Endothelial cell of umbilical vein (primary cell): ENCODE data around the gene PIGW. TPM values are rescaled to one million over a fixed set of nuclear protein-coding genes. Genes with fewer than 3 reads are reported as not detected.

ENCODE experiments used
- BruUV-seq: library from RNA; stranded (reverse); fragments of 400-500 nt; replicated peaks from 2 replicates; lab custom pipeline; 2021; lab: Mats Ljungman, UMichigan
- CTCF ChIA-PET: fragments of 300-600, 350-600 bp; sonication (Branson Sonifier 250); formaldehyde crosslinking; loops from one replicate; lab custom pipeline; 2021; ENCODE audit warnings: antibody characterized with exemption, inconsistent platforms; lab: Charles Lee
- POLR2A ChIA-PET: fragments of 300-600, 350-600 bp; sonication (Branson Sonifier 250); formaldehyde crosslinking; loops from one replicate; lab custom pipeline; 2021; ENCODE audit warnings: antibody characterized with exemption, inconsistent platforms; lab: Charles Lee
- DNase-seq: peaks from one replicate; pipeline ENCODE4 v3.0.0-alpha.2; 2011; ENCODE audit warnings: low read depth, low spot score
- FAIRE-seq: peaks from 2 replicates; lab custom pipeline; 2011; peaks lifted over from hg19 to GRCh38; lab: Jason Lieb, UNC
- H2AFZ ChIP-seq: 2 replicates; pipeline ENCODE4 v1.6.0; 2012; ENCODE audit warnings: low read depth, low read length, control low read depth, inconsistent platforms
- H3K27ac ChIP-seq: 2 replicates; pipeline ENCODE4 v1.5.1; 2011; ENCODE audit warnings: low read depth, mild to moderate bottlenecking, control low read depth, low read length, moderate library complexity; ENCODE audit not compliant: insufficient read depth
- H3K27me3 ChIP-seq, 2 experiments: 2 replicates each; pipeline versions ENCODE4 v1.6.0 to v1.6.1; 2011; ENCODE audit warnings: low read length in 2 of 2, mixed read lengths in 1 of 2; ENCODE audit not compliant: control insufficient read depth in 2 of 2, insufficient read depth in 2 of 2
- H3K36me3 ChIP-seq, 2 experiments: 2 replicates in 1 of 2; 3 replicates in 1 of 2; pipeline ENCODE4 v1.5.1; 2011; ENCODE audit warnings: low read length in 2 of 2, mild to moderate bottlenecking in 1 of 2, moderate library complexity in 1 of 2; ENCODE audit not compliant: control insufficient read depth in 2 of 2, insufficient read depth in 2 of 2; ENCODE audit errors: extremely low read depth in 1 of 2
- H3K4me1 ChIP-seq: 3 replicates; pipeline ENCODE4 v1.5.1; 2011; ENCODE audit warnings: mild to moderate bottlenecking, low read length; ENCODE audit not compliant: control insufficient read depth, insufficient read depth; ENCODE audit errors: extremely low read depth
- H3K4me2 ChIP-seq: 2 replicates; pipeline ENCODE4 v1.6.1; 2011; ENCODE audit warnings: low read length, control low read depth, mixed read lengths; ENCODE audit not compliant: insufficient read depth
- H3K4me3 ChIP-seq, 3 experiments: fragments of 200-600 bp in 1 of 3; sonication (generic), shearing (Covaris generic) in 1 of 3; replicated peaks in 1 of 3; 2 replicates each; pipeline ENCODE4 v1.5.1; 2011 to 2016; ENCODE audit warnings: control low read depth in 3 of 3, low read length in 3 of 3, mild to moderate bottlenecking in 2 of 3, inconsistent platforms in 1 of 3, low read depth in 1 of 3, moderate library complexity in 1 of 3; ENCODE audit not compliant: insufficient read depth in 1 of 3
- H3K79me2 ChIP-seq: 2 replicates; pipeline ENCODE4 v1.6.0; 2012; ENCODE audit warnings: low read length, inconsistent platforms; ENCODE audit not compliant: control insufficient read depth, insufficient read depth
- H3K9ac ChIP-seq: replicated peaks from 2 replicates; pipeline ENCODE3; 2011; ENCODE audit warnings: low read length, control low read depth; ENCODE audit not compliant: insufficient read depth; ENCODE audit errors: extremely low read depth
- H3K9me1 ChIP-seq: replicated peaks from 3 replicates; pipeline ENCODE4 v1.6.0; 2011; ENCODE audit warnings: mild to moderate bottlenecking, low read length; ENCODE audit not compliant: control insufficient read depth, insufficient read depth; ENCODE audit errors: extremely low read depth
- H3K9me3 ChIP-seq: replicated peaks from 2 replicates; pipeline ENCODE4 v1.5.1; 2012; ENCODE audit warnings: low read length, inconsistent platforms; ENCODE audit not compliant: control insufficient read depth, insufficient read depth
- H4K20me1 ChIP-seq: replicated peaks from 2 replicates; pipeline ENCODE3; 2011; ENCODE audit warnings: mild to moderate bottlenecking, low read length; ENCODE audit not compliant: control insufficient read depth, insufficient read depth; ENCODE audit errors: extremely low read depth
- CTCF ChIP-seq, 2 donors: IDR thresholded peaks; 1 replicate in 1 of 2; 2 replicates in 1 of 2; pipeline ENCODE4 v1.5.1; 2011; ENCODE audit warnings: low read length in 2 of 2, mild to moderate bottlenecking in 2 of 2, moderate library complexity in 2 of 2, control low read depth in 1 of 2, inconsistent platforms in 1 of 2, low read depth in 1 of 2; ENCODE audit not compliant: insufficient read depth in 1 of 2; ENCODE audit errors: extremely low read depth in 1 of 2
- EZH2 ChIP-seq: IDR thresholded peaks from 2 replicates; pipeline ENCODE4 v1.6.1; 2012; ENCODE audit warnings: borderline replicate concordance, low read depth, mild to moderate bottlenecking, moderate library complexity, low read length, inconsistent platforms; ENCODE audit not compliant: severe bottlenecking
- FOS ChIP-seq: IDR thresholded peaks from 2 replicates; pipeline ENCODE4 v1.6.1; 2011; ENCODE audit warnings: mild to moderate bottlenecking, low read length, moderate library complexity, borderline replicate concordance; ENCODE audit not compliant: insufficient read depth
- GATA2 ChIP-seq: IDR thresholded peaks from 2 replicates; pipeline ENCODE4 v1.7.0; 2011; ENCODE audit warnings: low read depth, mild to moderate bottlenecking, moderate library complexity, mixed read lengths, low read length; ENCODE audit not compliant: insufficient read length, insufficient read depth
- JUN ChIP-seq: IDR thresholded peaks from 2 replicates; pipeline ENCODE4 v1.6.1; 2011; ENCODE audit warnings: borderline replicate concordance, low read depth; ENCODE audit not compliant: insufficient read length, insufficient read depth
- MAX ChIP-seq: IDR thresholded peaks from 2 replicates; pipeline ENCODE4 v1.6.1; 2011; ENCODE audit not compliant: insufficient read depth, insufficient read length
- MYC ChIP-seq: IDR thresholded peaks from one replicate; pipeline ENCODE4 v1.6.1; 2011; ENCODE audit warnings: mild to moderate bottlenecking, low read depth, low read length
- POLR2A ChIP-seq: IDR thresholded peaks from 2 replicates; pipeline ENCODE4 v1.6.1; 2012; ENCODE audit warnings: low read depth, mild to moderate bottlenecking, control low read depth, low read length
- POLR2AphosphoS5 ChIP-seq: IDR thresholded peaks from 2 replicates; pipeline ENCODE4 v1.6.1; 2012; ENCODE audit warnings: low read depth, mild to moderate bottlenecking, control low read depth, low read length, moderate library complexity; ENCODE audit not compliant: insufficient read depth
- dilution Hi-C: fragments of 300-500 bp; cut with MboI; formaldehyde crosslinking; loops from one replicate; pipeline ENCODE4 v1.15.0; 2019; ENCODE audit warnings: low sequenced_read_pairs; ENCODE audit not compliant: extremely low pct_ligation_motif_present
- intact Hi-C: fragments of 100-400 bp; cut with micrococcal nuclease; formaldehyde crosslinking; loops from one replicate; pipeline ENCODE4 v1.10.0; 2022
- polyA plus RNA-seq, 4 experiments: library from polyadenylated mRNA; depleted of rRNA in 3 of 4; stranded (reverse) in 3 of 4; unstranded in 1 of 4; fragments of >200 nt; gene quantifications; 2 replicates each; pipeline versions ENCODE4 v1.2.1 to v1.2.3, GENCODE V29; 2011 to 2012; ENCODE audit warnings: missing spikeins in 1 of 4
- total RNA-seq: library from RNA; stranded (reverse); gene quantifications from 2 replicates; pipeline ENCODE4 v1.2.3, GENCODE V29; 2021

Gene PIGW
- total and polyA plus RNA-seq, 2 donors (not counting 3 experiments of a cell fraction or from before 2014, with no cell fraction given) = 5.9 to 13.1 TPM

GRCh38 chr17:36498155-36498554, 36.6 kb upstream of the PIGW start:
- DNase-seq = no peak
- dilution Hi-C loops = no loop called here

More at GRCh38 chr17:36498155-36498554, 36.6 kb upstream of the PIGW start:
- ChIA-PET POLR2A (no interaction called here), CTCF (interaction anchor here (1.3 to 3.1 kb wide), 2 partner anchors 10 to 15 kb away, joined by 4 to 9 read pairs; no protein-coding TSS in a partner anchor)
- H2AFZ ChIP-seq = no peak overlapping the region
- no peaks in the 10 kb centered on the region for H3K9me3 ChIP-seq
- TF ChIP-seq POLR2A (no peak), POLR2AphosphoS5 (no peak), MYC (no peak), EZH2 (no peak), CTCF (IDR thresholded peaks at IDR 0.05; ENCODE audit: extremely low read depth in 1 of 2, insufficient read depth in 1 of 2, low read depth in 1 of 2, low read length in 2 of 2) (no peak), GATA2 (no peak), JUN (no peak), FOS (no peak), MAX (no peak)
- no peaks in the 10 kb centered on the region for H3K79me2 ChIP-seq
- H3K9me1 ChIP-seq = no peaks in the 10 kb centered on the region
- no TSS peak for BruUV-seq
- H3K27me3 ChIP-seq = no peaks in the 10 kb centered on the region
- H3K27ac ChIP-seq = no peak overlapping the region
- H3K4me3 ChIP-seq = no peak overlapping the region
- no peaks in the 10 kb centered on the region for H4K20me1 ChIP-seq
- intact Hi-C loops = no loop called here
- peaks cover 10 to 26% of the 10 kb centered on the region in 2 experiments for H3K36me3 ChIP-seq
- H3K9ac ChIP-seq = no peak overlapping the region
- no peak for FAIRE-seq
- H3K4me2 ChIP-seq = no peak overlapping the region
- no peaks in the 10 kb centered on the region for H3K4me1 ChIP-seq
